ENCODE results near the gene FAM216B. TPM values are rescaled to one million over a fixed set of nuclear protein-coding genes. Genes with fewer than 3 reads are reported as not detected.

The FAM216B gene
- total and polyA plus RNA-seq, 2 donors (not counting 3 experiments of a cell fraction or from before 2014, with no cell fraction given), result not detected

- ChIA-PET POLR2A (no interaction called here), CTCF (no interaction called here)
- H3K9me1 ChIP-seq (replicated peaks; ENCODE audit: control insufficient read depth, extremely low read depth, insufficient read depth, low read length), result no peaks in the 10 kb centered on the region
- FAIRE-seq (no peak), DNase-seq (ENCODE audit: low read depth, low spot score) (no peak)
- H3K79me2 ChIP-seq (ENCODE audit: control insufficient read depth, insufficient read depth, low read length), result no peaks in the 10 kb centered on the region
- dilution Hi-C loops (cut with MboI; ENCODE audit: extremely low pct_ligation_motif_present, low sequenced_read_pairs), result no loop called here
- TF ChIP-seq GATA2 (IDR thresholded peaks at IDR 0.05; ENCODE audit: insufficient read depth, insufficient read length, low read depth, low read length) (no peak), MYC (IDR thresholded peaks at IDR 0.05; ENCODE audit: low read depth, low read length) (no peak), CTCF (IDR thresholded peaks at IDR 0.05; ENCODE audit: extremely low read depth in 1 of 2, insufficient read depth in 1 of 2, low read depth in 1 of 2, low read length in 2 of 2) (no peak), MAX (IDR thresholded peaks at IDR 0.05; ENCODE audit: insufficient read depth, insufficient read length) (no peak), POLR2A (IDR thresholded peaks at IDR 0.05; ENCODE audit: low read depth, low read length) (no peak), JUN (IDR thresholded peaks at IDR 0.05; ENCODE audit: borderline replicate concordance, insufficient read depth, insufficient read length, low read depth) (no peak), FOS (IDR thresholded peaks at IDR 0.05; ENCODE audit: borderline replicate concordance, insufficient read depth, low read length) (no peak)
- intact Hi-C loops (cut with micrococcal nuclease), result no loop called here
- H3K36me3 ChIP-seq (ENCODE audit: control insufficient read depth in 2 of 2, extremely low read depth in 1 of 2, insufficient read depth in 2 of 2, low read length in 2 of 2), result no peaks in the 10 kb centered on the region
- H3K4me1 ChIP-seq (ENCODE audit: control insufficient read depth, extremely low read depth, insufficient read depth, low read length), result no peaks in the 10 kb centered on the region
- no peak overlapping the region for H2AFZ ChIP-seq (ENCODE audit: low read depth, low read length)
- peaks cover 2 to 6% of the 10 kb centered on the region in 2 experiments for H3K27me3 ChIP-seq (ENCODE audit: control insufficient read depth in 2 of 2, insufficient read depth in 2 of 2, low read length in 2 of 2)
- no peak overlapping the region for H3K9ac ChIP-seq (replicated peaks; ENCODE audit: extremely low read depth, insufficient read depth, low read length)
- no peaks in the 10 kb centered on the region for H3K9me3 ChIP-seq (replicated peaks; ENCODE audit: control insufficient read depth, insufficient read depth, low read length)
- H3K4me3 ChIP-seq (replicated peaks in 1 of 3; ENCODE audit: insufficient read depth in 1 of 3, low read depth in 1 of 3, low read length in 3 of 3), result no peak overlapping the region
- H4K20me1 ChIP-seq (replicated peaks; ENCODE audit: control insufficient read depth, extremely low read depth, insufficient read depth, low read length), result no peaks in the 10 kb centered on the region
- no peak overlapping the region for H3K4me2 ChIP-seq (ENCODE audit: insufficient read depth, low read length)
- no TSS peak for BruUV-seq (replicated peaks)
- no peak overlapping the region for H3K27ac ChIP-seq (ENCODE audit: insufficient read depth, low read depth, low read length)
Observed at GRCh38 chr13:42751693-42752092, 29.7 kb upstream of the FAM216B start.
